NCI-H2107 (cell line): Measurements from ENCODE around the gene ACAD9.
"Not testable (repeated sequence)": the region's sequence is repeated elsewhere in the genome, so short reads cannot be mapped to it uniquely, and the experiment has no call there.

ENCODE experiments used
- DNase-seq: peaks from one replicate; lab custom pipeline; 2025; lab: John Stamatoyannopoulos, UW

The ACAD9 gene

DNA sequence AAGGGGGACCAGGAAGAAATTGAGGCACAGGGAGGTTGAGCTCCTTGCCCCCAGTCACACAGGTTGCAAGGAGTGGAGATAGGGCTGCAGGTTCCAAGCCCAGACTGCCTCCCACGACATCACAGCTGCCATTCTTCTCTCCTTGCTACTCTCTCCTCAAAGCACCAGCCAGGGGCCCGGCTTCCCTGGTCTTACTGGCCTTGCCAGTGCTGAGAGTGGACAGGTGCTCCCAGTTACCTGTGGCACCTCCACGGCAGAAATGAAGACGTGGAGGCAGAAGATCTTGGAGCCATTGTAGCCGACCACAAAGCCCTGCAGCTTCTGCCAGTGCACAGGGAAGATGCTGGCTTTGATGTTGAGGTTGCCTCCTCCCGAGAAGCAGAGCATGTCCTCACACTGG, 17.9 kb upstream of the ACAD9 start:
- no peak for DNase-seq

DNA sequence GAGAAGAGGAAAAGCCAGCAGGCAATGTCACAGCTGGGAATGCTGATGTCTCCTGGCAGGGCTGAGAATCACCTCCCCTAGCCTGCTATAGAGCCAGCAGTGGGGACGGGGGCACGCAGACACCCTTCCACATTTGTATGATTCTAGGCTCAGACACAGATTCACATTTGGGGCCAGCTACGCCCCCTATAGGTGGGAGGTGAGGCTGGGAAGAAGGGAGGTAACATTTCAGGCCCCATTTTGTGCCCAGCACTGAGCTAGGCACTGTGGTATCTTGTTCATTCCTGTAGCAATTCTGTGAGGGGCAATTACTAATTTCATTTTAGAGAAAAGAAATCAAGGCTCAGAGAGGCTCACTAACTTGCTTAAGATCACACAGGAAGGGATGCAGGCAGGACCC, 15.9 kb upstream of the ACAD9 start:
- DNase-seq, result no peak

DNA sequence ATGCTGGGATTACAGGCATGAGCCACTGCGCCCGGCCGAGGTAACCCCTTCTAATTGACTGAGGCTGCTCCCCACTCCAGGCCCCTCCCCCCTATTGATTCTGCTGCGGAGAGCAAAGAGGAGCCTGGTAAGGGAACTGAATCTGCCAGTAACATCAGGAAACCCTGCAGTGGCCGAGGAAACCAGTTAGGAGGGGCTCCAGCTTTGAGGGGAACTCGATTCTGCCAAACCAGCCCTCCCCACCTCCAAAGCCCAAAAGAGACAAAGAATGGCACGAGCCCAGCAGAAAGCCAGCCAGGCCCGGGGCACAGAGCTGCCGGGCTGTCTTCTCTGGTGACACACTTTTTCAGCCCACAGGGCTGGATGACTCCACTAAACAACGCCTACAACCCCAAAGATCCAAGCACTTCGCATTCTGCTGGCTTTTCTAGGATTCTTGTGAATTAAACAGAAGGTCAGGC, 15.0 kb upstream of the ACAD9 start:
- DNase-seq, result no peak

DNA sequence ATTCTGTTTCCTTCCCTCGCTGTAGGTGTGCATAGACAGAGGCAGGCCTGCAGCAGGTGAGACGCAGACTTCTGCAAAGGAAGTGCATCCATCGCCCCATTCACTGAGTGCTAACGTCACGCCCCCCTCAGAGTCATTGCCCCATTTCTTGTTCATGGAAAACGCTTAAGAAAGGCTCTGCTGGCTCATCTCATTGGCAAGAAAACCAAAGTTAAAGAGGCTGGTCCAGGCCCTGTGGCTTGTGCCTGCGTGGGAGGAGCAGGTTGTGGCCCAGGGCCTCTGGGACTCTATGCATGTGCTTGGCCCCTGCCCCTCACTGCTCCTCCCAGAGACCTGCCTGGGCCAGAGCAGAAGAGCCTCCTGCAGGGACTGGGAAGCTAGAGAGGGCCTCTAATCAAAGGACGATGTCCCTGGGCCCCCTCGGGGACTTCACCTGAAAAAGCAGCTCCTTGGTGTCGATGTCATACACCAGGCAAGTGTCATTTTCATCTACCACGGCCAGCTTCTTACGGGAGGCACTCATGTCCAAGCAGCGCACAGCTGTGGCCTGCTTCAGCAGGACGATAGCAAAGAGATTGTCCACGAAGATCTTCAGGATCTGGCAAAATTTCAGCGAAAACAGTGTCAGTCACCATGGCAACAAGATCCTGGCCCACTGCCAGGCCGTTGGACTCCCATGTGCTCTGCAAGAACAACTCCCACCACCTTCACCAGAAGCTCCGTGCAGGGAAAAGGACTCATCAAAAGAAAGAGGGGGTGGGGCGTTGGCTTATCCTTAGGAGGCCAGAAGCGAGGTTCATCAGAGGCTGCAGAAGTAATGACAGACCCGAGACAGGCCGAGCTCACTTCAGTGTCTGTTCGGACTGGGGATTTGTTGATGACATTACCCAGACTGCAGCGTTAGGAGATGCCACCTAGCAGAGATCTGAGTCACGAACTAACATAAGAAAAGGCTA, 14.3 kb upstream of the ACAD9 start:
- not testable (repeated sequence) for DNase-seq

DNA sequence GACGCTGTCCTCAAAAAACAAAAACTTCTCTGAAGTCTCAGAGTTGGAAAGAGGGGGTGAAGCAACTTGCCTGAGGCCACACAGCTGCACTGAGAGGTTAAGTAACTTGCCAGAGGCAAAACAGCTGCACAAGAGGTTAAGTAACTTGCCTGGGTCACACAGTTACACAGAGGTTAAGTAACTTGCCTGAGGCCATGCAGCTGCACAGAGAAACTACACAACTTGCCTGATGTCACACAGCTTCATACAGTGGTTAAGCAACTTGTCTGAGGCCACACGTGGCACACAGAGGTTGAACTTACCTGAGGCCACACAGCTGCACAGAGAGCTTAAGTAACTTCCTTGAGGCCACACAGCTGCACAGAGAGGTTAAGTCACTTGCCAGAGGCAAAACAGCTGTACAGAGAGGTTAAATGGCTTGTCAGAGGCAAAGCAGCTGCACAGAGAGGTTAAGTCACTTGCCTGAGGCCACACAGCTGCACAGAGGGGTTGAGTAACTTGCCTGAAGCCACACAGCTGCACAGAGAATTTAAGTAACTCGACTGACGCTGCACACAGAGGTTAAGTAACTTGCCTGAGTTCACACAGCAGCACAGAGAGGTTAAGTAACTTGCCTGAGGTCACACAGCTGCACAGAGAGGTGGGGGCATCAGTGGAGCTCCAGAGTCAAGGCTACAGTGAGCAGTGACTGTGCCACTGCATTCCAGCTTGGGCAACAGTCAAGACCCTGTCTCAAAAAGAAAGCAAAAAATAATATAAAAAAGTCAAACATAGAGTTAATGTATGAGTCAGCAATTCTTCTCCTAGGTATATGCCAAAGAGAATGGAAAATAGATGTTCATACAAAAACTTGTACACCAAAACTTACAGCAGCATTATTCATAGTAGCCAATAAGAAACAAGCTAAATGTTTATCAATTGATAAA, 12.0 kb upstream of the ACAD9 start:
- no peak for DNase-seq

DNA sequence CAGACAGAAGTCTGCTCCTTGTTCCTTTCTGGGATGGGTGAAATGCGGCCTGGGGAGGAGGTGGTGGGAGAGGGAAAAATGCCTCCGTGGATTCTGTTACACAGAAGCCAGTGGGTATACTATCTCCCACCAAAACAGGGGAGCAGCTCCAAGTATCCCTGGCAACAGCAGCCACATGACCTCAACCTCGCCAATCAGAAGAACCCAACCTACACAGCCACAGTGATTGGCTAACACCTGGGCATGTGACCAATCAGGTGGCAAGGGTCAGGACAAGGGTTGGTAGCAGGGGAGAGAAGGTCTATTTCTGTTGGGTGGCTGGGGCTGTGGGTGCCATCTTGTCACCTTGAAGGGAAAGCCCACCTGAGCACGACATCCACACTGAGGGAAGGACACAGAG, 9.1 kb upstream of the ACAD9 start:
- DNase-seq, result no peak

DNA sequence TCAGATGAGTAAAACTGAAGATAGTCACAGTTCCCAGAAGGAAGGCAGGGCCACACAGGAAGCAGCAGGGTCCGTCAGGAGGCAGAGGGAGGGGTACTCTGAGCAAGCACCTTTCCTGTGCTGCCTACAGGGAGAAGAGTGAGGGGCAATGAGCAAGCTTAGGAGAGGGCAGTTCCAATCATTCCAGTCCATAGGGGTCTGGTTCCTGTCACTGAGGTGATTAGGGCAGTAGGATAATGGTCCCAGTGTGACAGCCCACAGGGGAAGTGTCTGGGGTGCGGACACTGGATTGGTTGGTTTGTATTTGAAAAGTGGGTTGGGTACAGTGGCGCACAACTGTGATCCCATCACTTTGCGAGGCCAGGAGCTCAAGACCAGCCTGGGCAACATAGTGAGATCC, 7.1 kb upstream of the ACAD9 start:
- DNase-seq, result no peak

DNA sequence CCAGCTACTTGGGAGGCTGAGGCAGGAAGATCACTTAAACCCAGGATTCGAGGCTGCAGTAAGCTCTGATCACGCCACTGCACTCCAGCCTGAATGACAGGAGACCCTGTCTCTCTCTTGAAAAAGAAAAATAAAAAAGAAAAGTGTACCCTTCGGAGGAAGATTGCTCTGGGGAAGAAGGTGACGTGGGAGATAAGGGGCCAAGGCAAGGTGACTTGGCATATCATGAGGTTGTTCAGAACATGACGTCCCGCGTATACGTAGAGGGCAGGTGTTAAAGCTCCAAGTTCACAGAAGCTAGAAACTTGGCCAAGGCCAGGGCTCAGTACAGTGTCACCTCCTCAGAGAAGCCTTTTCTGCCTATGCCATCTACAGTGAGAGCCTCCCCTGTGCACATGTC, 6.7 kb upstream of the ACAD9 start:
- DNase-seq, result no peak

DNA sequence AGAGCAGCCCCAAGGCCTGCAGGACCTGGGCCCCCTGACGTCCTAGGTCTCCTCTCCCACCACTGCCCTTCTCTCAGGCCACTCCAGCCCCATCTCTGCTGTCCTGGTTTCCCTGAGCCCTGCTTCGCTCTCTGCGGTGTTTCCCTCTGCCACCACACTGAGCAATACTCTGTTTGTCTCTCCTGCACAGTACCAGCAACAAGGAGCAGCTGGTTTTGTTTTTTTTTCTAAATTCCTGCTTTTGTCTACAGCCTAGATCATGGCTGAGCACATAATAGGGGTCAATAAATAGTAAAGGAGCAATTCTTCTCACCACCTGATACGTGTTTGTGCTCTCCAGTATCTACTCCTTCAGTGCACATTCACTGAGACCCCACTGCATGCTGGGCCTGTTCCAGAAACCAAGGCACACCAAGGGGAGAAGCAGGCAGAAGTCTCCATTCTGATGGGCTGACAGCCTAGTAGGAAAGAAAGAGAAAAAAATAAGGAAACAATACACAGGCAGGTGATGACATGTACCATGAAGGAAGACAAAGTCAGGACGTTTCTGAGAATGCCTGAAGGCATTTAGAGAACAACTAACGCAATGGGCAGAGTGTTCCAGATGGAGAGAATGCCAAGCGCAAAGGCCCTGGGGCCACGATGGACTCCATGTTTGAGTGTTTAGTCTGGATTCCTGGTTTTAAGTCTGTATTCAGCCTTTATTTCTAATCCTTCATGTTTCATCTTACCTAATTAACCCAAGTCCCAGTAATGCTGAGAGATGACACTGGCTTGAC, 6.0 kb upstream of the ACAD9 start:
- DNase-seq, result no peak

DNA sequence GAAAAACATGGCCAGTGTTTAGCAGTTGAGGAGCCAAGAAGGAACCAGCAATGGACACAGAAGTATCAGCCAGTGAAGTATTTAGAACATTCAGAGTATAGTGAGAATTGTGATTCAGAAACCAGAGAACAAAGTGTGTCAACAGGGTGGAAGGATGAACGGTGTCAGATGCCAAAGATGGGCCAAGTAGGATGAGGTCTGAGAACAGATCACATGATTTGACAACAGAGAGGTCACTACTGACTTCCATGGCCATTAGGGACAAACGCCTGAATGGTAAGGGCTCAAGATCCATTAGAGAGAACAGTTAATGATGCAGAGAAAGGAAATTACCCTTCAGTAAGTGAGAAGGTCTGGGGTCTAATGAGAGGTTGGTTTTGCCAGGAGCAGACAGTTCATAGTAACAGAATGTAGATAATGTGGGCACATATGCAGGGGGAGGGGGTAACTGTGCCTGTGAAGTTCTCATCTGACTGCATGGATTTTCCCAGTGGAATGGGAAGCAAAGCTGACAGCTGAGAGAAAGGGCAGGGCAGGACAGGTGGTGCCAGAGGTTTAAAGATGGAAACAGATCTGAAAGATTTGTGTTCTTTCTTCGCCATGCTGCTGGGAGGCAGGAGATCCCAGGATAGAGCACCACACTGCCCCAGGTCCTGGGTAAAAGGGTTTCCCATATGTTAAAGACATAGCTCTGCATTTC, 4.8 kb upstream of the ACAD9 start:
- DNase-seq, result no peak

DNA sequence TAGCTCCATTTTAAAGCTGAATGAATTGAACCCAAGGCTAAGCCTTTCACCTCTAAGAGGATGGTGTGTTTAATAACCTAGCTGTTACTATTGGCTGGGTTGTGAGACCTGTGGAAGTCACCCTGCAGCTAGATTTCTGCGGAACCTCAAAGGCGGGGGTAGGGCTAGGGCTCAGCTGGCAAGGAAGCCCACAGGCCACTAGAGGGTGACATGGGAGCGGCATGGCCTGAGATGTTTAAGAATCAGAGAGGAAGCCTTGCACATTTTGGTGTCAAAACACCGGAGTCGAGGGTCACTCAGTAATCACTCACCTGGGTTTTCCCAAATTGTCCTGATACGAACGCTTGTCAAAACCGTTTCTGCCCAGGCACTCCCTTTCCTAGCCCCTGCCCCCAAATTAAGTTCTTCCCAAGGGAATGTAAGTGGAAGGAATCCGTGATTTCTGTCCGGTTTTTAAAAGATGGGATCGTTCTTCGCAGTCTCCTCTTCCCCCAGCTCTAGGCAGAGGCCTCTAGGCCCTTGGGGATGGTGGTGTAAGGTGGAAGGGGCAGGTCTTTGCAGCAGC, 3.8 kb upstream of the ACAD9 start:
- peak; percentile 9 for DNase-seq

DNA sequence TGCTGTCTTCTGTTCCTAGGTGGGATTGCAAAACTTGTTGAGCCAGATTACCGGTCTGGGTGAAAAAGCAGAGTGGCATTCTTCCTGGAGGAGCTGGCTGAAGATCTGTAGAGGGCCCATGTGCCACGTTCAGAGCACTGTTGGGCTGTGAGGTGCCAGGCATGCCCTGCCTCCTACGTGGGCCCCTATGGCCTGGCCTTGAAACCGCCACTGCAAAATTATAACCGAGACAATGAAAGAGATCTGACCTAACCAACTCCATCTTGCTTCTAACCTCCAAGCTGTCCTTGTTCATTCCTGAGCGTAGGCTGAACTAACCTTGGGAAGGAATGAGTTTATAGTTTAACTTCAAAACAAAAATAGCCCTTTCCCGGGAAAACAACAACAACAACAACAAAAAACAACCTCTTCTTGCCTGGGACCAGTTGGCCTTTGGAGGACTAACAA, 1.4 kb upstream of the ACAD9 start:
- DNase-seq, result no peak

DNA sequence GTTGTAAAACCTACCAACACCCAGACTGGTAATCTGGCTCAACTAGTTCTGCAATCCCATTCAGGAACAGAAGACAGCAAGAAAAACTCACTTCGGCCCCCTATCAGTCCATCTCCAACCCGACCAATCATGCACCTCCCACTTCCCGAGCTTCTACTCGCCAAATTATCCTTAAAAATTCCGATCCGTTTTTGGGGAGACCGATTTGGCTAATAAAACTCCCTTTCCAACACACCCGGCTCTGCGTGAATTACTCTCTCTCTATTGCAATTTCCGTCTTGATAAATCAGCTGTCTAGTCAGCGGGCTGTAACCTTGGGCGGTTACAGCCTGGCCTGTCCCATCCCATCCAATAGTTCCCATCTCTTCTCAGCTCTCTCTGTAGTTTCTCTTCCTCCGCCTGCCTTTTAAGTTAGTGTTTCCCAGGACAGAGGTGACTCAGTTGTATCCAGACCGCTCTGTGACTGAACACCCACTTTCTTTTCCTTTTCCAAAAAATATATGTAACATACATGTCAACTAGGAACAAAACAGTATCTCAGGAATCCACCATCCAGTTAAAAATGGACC, 780 bp upstream of the ACAD9 start:
- no peak for DNase-seq

DNA sequence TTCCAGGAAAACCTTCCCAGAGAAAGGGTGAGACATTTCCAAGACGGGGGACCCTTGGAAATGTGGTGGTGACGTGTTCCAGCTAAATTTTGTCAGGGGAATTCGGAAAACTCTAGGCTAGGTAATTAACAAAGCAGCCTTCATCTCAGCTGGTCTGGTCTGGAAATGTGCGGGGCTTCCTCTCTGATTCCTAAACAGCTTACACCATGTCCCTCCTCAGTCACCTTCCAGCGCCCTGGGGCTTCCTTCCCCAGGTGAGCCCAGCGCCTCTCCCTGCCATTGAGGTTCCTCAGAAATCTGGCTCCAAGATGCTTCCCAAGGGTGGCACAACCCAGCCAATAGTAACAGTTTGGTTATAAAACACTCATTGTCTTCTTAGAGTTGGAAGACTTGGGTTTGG, 571 bp downstream of the ACAD9 start:
- no peak for DNase-seq

DNA sequence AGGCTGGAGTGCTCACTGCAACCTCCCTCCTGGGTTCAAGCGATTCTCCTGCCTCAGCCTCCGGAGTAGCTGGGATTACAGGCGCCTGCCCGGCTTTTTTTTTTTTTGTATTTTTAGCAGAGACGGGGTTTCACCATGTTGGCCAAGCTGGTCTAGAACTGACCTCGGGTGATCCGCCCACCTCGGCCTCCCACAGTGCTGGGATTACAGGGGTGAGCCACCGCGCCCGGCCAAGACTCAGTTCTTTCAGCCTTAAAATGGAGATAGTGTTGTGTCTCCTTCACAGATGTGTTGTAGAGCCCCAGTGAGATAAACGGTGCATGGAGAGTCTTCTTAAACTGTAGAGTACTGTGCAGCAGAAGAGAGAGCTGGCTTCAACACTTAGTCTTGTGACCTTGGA, 1.0 kb downstream of the ACAD9 start:
- not testable (repeated sequence) for DNase-seq

DNA sequence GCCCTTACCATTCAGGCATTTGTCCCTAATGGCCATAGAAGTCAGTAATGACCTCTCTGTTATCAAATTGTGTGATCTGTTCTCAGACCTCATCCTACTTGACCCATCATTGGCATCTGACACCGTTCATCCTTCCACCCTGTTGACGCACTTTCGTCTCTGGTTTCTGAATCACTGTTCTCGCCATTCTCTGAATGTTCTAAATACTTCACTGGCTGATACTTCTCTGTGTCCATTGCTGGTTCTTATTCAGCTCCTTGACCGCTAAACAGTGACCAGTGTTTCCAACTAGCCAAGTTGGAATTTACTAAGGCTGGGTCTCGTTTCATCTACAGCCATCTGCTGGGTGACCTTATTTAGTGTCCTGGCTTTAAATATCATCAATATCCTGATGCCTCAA, 2.2 kb downstream of the ACAD9 start:
- DNase-seq, result no peak

DNA sequence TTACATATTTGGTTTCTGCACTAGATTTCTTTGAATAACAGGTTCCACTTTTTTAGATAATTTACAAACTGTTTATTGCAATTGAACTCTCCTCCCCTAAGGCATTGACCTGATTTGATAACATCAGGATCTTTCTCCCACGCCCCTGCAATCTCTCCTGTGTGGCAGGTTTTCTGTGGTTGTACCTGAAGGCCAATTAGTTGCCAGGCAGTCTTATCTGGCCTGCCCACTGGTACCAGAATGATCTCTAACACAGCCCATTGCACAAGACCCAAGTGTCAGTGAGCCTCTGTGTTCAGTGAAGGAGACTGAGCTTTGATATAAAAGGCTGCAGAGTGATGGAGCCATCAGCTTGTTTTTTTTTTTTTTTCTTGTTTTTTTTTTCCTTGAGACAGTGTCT, 3.3 kb downstream of the ACAD9 start:
- DNase-seq, result no peak

DNA sequence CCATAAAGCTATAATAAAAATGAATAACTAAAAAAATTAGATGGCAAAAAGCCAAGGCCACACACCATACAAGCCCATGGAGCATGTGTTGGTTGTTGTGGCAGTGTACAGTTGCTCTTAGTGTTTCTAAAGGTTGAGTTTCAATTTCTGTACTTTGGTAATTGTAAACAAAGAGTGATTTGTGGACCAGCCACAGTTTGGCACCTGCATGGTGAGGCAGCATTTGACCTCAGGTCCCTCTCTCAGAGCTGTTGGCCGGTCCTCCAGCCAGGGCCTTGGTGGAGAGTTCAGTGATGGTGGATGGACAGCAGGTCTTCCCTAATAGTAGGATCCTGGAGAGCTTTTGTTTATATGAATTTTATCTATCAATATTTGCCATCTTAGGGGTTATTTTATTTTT, 5.6 kb downstream of the ACAD9 start:
- DNase-seq, result no peak

DNA sequence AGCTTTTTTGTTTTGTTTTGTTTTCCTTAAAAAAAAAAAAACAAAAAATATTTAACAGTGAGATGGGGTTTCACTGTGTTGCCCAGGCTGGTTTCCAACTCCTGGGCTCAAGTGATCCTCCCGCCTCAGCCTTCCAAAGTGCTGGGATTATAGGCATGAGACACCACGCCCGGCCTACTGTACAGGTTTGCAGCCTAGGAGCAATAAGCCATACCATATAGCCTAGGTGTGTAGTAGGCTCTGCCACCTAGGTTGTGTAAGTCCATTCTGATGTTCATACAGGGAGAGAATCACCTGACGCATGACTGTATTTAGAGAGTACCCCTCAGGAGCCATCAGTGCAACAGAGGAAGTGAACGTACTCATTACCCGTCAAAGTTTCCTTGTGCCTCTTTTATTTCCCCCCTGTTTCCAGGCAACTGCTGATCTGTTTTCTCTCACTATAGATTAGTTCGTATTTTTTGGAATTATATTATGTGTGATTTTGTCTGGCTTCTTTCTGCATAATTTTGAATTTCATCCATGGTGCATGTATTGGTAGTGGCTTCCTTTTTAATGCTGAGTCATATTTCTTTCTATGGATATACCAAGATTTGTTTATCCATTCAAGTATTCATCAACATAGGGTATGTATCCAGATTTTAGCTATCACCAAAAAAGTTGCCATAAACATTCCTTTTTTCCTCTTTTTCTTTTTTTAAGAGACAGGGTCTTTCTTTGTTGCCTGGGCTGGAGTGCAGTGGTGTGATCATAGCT, 9.9 kb downstream of the ACAD9 start:
- DNase-seq, result no peak
